Gastroesophageal sphincter (tissue), 4 donors: ENCODE measurements around the gene RTN1. TPM values are rescaled to one million over a fixed set of nuclear protein-coding genes. Genes with fewer than 3 reads are reported as not detected.

Experiments
- ATAC-seq: fragments of 150-250 bp; one replicate; pipeline ENCODE4 v1.9.1; 2016; ENCODE audit warnings: mild to moderate bottlenecking, moderate library complexity
- H3K27ac ChIP-seq, 4 donors: fragments of 200-600 bp; sonication (generic) in 3 of 4; 1 replicate in 3 of 4; 2 replicates in 1 of 4; pipeline ENCODE4 v1.5.1; 2016 to 2019
- H3K27me3 ChIP-seq: fragments of 200-600 bp; sonication (generic); one replicate; pipeline ENCODE4 v1.5.1; 2019
- H3K36me3 ChIP-seq, 2 donors: fragments of 200-600 bp; sonication (generic); one replicate each; pipeline ENCODE4 v1.5.1; 2019; ENCODE audit warnings: control low read depth in 1 of 2
- H3K4me1 ChIP-seq, 3 donors: fragments of 200-600 bp; sonication (generic); 1 replicate in 2 of 3; 2 replicates in 1 of 3; pipeline ENCODE4 v1.5.1; 2016 to 2019; ENCODE audit warnings: control low read depth in 2 of 3
- H3K4me3 ChIP-seq, 2 donors: fragments of 200-600 bp; sonication (generic); one replicate each; pipeline ENCODE4 v1.5.1; 2019; ENCODE audit warnings: mild to moderate bottlenecking in 1 of 2, moderate library complexity in 1 of 2
- H3K9me3 ChIP-seq, 3 donors: fragments of 200-600 bp; sonication (generic); one replicate each; pipeline ENCODE4 v1.5.1; 2017 to 2019; ENCODE audit warnings: control low read depth in 2 of 3
- CTCF ChIP-seq, 4 experiments: fragments of 200-600 bp in 2 of 4; fragments of 450-650 bp in 2 of 4; sonication (generic) in 1 of 4; IDR thresholded peaks; one replicate each; pipeline ENCODE4 v1.5.1; 2017 to 2019; ENCODE audit warnings: antibody characterized with exemption in 4 of 4, mild to moderate bottlenecking in 2 of 4, moderate library complexity in 2 of 4
- EP300 ChIP-seq: sonication (generic); formaldehyde crosslinking; IDR thresholded peaks from one replicate; pipeline ENCODE4 v1.6.1; 2017; ENCODE audit warnings: antibody characterized with exemption, mild to moderate bottlenecking
- POLR2A ChIP-seq, 2 donors: fragments of 450-650 bp; IDR thresholded peaks; one replicate each; pipeline ENCODE4 v1.6.1; 2017; ENCODE audit warnings: antibody characterized with exemption in 2 of 2, mild to moderate bottlenecking in 2 of 2, moderate library complexity in 1 of 2
- POLR2AphosphoS5 ChIP-seq: sonication (generic); formaldehyde crosslinking; IDR thresholded peaks from one replicate; pipeline ENCODE4 v1.6.1; 2017; ENCODE audit warnings: antibody characterized with exemption
- WGBS, 2 donors: methylation state at CpG; one replicate each; pipeline ENCODE4 v1.1.5; 2018; ENCODE audit warnings: low coverage in 1 of 2; 5-methylcytosine and 5-hydroxymethylcytosine counted together
- total RNA-seq, 4 donors: library from RNA; depleted of rRNA; stranded (reverse); fragments of >200 nt; gene quantifications; one replicate each; pipeline ENCODE4 v1.1.0, GENCODE V29; 2016

Gene RTN1
- total RNA-seq, 4 donors from 2014 or later: 1.4 to 6.9 (median 6.5) TPM

GRCh38 chr14:59897757-59898383 is 27.3 kb upstream of the RTN1 start:
- no peaks in the 10 kb centered on the region for H3K4me1 ChIP-seq
- H3K27ac ChIP-seq: no peak overlapping the region
- TF ChIP-seq EP300 (no peak), POLR2A (IDR thresholded peaks at IDR 0.05) (no peak), CTCF (IDR thresholded peaks at IDR 0.05) (peak in 2 of 4 experiments; percentile 38 to 50), POLR2AphosphoS5 (no peak)
- no peaks in the 10 kb centered on the region for H3K27me3 ChIP-seq
- H3K9me3 ChIP-seq: no peaks in the 10 kb centered on the region
- no peaks in the 10 kb centered on the region for H3K36me3 ChIP-seq
- WGBS, 2 donors: 26 to 29% methylated on average over 6 to 8 of the region's 8 CpGs
- ATAC-seq: no peak
- no peak overlapping the region for H3K4me3 ChIP-seq

DNA sequence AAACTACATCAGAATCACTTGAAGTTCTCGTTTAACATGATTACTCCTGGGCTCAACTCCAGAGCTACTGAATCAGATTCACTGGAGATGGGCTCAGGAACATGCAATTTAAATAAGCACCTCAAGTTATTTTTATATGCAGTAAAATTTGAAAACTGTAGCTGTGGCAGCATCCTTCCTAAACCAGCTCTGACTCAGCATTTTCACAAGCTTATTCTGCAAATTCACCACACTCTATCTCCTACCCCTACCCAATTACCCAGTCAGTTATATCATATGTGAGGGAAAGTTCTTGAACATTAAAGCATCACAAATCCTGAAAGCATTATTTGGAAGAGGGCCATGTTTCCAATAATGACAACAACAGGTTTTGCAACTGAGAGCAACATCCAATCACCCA is 25.1 kb upstream of the RTN1 start:
- no peak for ATAC-seq
- TF ChIP-seq POLR2A (IDR thresholded peaks at IDR 0.05) (no peak), CTCF (IDR thresholded peaks at IDR 0.05) (no peak), POLR2AphosphoS5 (no peak), EP300 (no peak)
- Histone ChIP-seq H3K4me3 (no peak overlapping the region), H3K27me3 (no peaks in the 10 kb centered on the region), H3K36me3 (no peaks in the 10 kb centered on the region), H3K9me3 (no peaks in the 10 kb centered on the region), H3K4me1 (no peaks in the 10 kb centered on the region), H3K27ac (no peak overlapping the region)
- 50 to 53% methylated on average over 1 of the region's 1 CpG for WGBS, 2 donors

DNA sequence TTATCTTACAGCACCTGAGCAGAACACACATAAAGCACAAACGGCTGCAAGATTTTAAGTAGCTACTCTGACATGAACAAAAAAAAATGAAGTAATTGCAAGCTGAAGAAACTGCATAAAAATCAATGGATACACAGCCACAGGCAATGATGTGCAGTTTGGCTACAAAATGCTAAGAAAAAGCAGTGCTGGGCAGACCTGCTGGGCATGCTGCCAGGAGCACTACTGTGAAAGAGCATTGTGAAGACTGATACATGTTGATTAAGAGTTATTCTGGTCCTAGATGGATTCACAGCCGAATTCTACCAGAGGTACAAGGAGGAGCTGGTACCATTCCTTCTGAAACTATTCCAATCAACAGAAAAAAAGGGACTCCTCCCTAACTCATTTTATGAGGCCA is 20.1 kb upstream of the RTN1 start:
- WGBS, 2 donors: 56 to 76% methylated on average over 2 of the region's 2 CpGs
- H3K36me3 ChIP-seq: no peaks in the 10 kb centered on the region
- H3K27ac ChIP-seq: no peak overlapping the region
- H3K4me1 ChIP-seq: no peaks in the 10 kb centered on the region
- TF ChIP-seq POLR2AphosphoS5 (no peak), POLR2A (IDR thresholded peaks at IDR 0.05) (no peak), CTCF (IDR thresholded peaks at IDR 0.05) (no peak), EP300 (no peak)
- ATAC-seq: no peak
- H3K27me3 ChIP-seq: no peaks in the 10 kb centered on the region
- no peak overlapping the region for H3K4me3 ChIP-seq
- no peaks in the 10 kb centered on the region for H3K9me3 ChIP-seq

DNA sequence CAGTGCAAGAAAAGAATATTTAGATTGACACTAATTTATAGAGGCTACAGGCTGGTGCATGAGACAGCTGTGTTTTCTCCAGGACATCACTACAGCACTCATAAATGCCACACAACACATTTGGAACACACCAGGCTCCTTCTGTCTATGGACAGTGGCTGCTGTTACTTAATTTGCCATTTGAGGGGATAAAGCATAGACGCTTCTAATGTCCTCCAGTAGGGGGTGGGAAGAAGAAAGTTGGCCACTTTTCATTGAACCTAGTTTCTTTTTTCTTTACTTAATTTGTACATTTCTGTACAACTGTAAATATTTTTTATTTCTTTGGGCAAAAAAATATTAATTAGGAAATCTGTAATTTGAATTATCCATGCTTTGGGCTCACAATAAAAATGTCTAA is 12.4 kb upstream of the RTN1 start:
- H3K4me1 ChIP-seq: no peaks in the 10 kb centered on the region
- 25 to 67% methylated on average over 1 of the region's 1 CpG for WGBS, 2 donors
- peaks cover 10% of the 10 kb centered on the region for H3K27me3 ChIP-seq
- no peaks in the 10 kb centered on the region for H3K9me3 ChIP-seq
- TF ChIP-seq POLR2AphosphoS5: no peak
- TF ChIP-seq CTCF (IDR thresholded peaks at IDR 0.05): no peak
- TF ChIP-seq POLR2A (IDR thresholded peaks at IDR 0.05): no peak
- no peak for TF ChIP-seq EP300
- no peak for ATAC-seq
- no peak overlapping the region for H3K4me3 ChIP-seq
- H3K27ac ChIP-seq: no peak overlapping the region
- no peaks in the 10 kb centered on the region for H3K36me3 ChIP-seq

GRCh38 chr14:59871166-59871495 is 555 bp upstream of the RTN1 start:
- ATAC-seq: no peak
- no peaks in the 10 kb centered on the region for H3K36me3 ChIP-seq
- peak overlapping the region in 2 of 4 donors; percentile 47 to 54 for H3K27ac ChIP-seq
- TF ChIP-seq POLR2A (IDR thresholded peaks at IDR 0.05) (no peak), EP300 (no peak)
- WGBS, 2 donors: 0 to 2% methylated on average over 1 to 4 of the region's 4 CpGs
- peaks cover 0 to 25% (median 8%) of the 10 kb centered on the region in 3 donors for H3K4me1 ChIP-seq
- H3K9me3 ChIP-seq: no peaks in the 10 kb centered on the region
- peak overlapping the region; percentile 46 to 74 for H3K4me3 ChIP-seq
- H3K27me3 ChIP-seq: peaks cover 63% of the 10 kb centered on the region
